GM11168 (cell line): Measurements from ENCODE around the gene KRTAP12-2.

Experiments
- in situ Hi-C: fragments of 300-500 bp; cut with MboI; formaldehyde crosslinking; loops from one replicate; pipeline ENCODE4 v1.12.0; 2022; ENCODE audit warnings: low sequenced_read_pairs; ENCODE audit not compliant: unreplicated experiment

KRTAP12-2 gene

GRCh38 chr21:44666401-44667320 lies at the start of gene KRTAP12-2:
KRTAP12-2 (minus strand) TSS chr21:44666927; CDS start chr21:44666886, 41 bp downstream.
- in situ Hi-C loops, result no loop called here

GRCh38 chr21:44714905-44715304 lies 48.2 kb upstream of the KRTAP12-2 start:
- in situ Hi-C loops, result no loop called here

- in situ Hi-C loops, result no loop called here
Measured at GRCh38 chr21:44713846-44714245, 47.1 kb upstream of the KRTAP12-2 start.

- in situ Hi-C loops, result no loop called here
Measured at GRCh38 chr21:44713130-44713529, 46.4 kb upstream of the KRTAP12-2 start.

- in situ Hi-C loops, result no loop called here
Measured at GRCh38 chr21:44712203-44713028, 45.7 kb upstream of the KRTAP12-2 start.

GRCh38 chr21:44711327-44712202 lies 44.8 kb upstream of the KRTAP12-2 start, which contains the start of gene TSPEAR:
TSPEAR (minus strand) TSS chr21:44711572; CDS start chr21:44711514, 58 bp downstream.
- in situ Hi-C loops, result no loop called here

GRCh38 chr21:44710756-44711326 lies 44.1 kb upstream of the KRTAP12-2 start:
- in situ Hi-C loops, result no loop called here

- in situ Hi-C loops, result no loop called here
Measured at GRCh38 chr21:44710294-44710665, 43.6 kb upstream of the KRTAP12-2 start.

- in situ Hi-C loops, result no loop called here
Measured at GRCh38 chr21:44709426-44710293, 42.9 kb upstream of the KRTAP12-2 start.

GRCh38 chr21:44708866-44709425 lies 42.2 kb upstream of the KRTAP12-2 start:
- in situ Hi-C loops, result no loop called here

GRCh38 chr21:44708213-44708865 lies 41.6 kb upstream of the KRTAP12-2 start:
- in situ Hi-C loops, result no loop called here

GRCh38 chr21:44706706-44707581 lies 40.2 kb upstream of the KRTAP12-2 start:
- in situ Hi-C loops, result no loop called here

GRCh38 chr21:44706026-44706705 lies 39.4 kb upstream of the KRTAP12-2 start:
- in situ Hi-C loops, result no loop called here

GRCh38 chr21:44704636-44705001 lies 37.9 kb upstream of the KRTAP12-2 start:
- in situ Hi-C loops, result no loop called here

GRCh38 chr21:44703731-44704635 lies 37.3 kb upstream of the KRTAP12-2 start:
- in situ Hi-C loops, result no loop called here
